SK-N-SH (cell line): ENCODE measurements around the gene FOSL1. TPM values are rescaled to one million over a fixed set of nuclear protein-coding genes. Genes with fewer than 3 reads are reported as not detected.

Experiments used
- CTCF ChIA-PET: fragments of 300-600, 350-600 bp; formaldehyde crosslinking; extraction: SDS; loops from one replicate; lab custom pipeline; 2021; lab: Yijun Ruan, JAX
- POLR2A ChIA-PET: fragments of 350-600 bp; sonication (Branson Sonifier 250); formaldehyde crosslinking; extraction: SDS; loops from one replicate; lab custom pipeline; 2020; ENCODE audit warnings: antibody characterized with exemption, inconsistent platforms; lab: Yijun Ruan, JAX
- DNase-seq: peaks from one replicate; pipeline ENCODE4 v3.0.0; 2012
- H2AFZ ChIP-seq: fragments of 200-600 bp; sonication (generic); 2 replicates; pipeline ENCODE4 v1.8.1; 2016; ENCODE audit warnings: antibody characterized with exemption, mild to moderate bottlenecking, low read depth
- H3F3A ChIP-seq: fragments of 200-600 bp; sonication (generic); replicated peaks from 2 replicates; pipeline ENCODE3; 2016; ENCODE audit warnings: antibody characterized with exemption, mild to moderate bottlenecking; ENCODE audit not compliant: insufficient read depth
- H3K27ac ChIP-seq, 2 experiments: fragments of 200-500 bp in 1 of 2; fragments of 200-600 bp in 1 of 2; sonication (Bioruptor generic) in 1 of 2; sonication (generic), shearing (Covaris generic) in 1 of 2; 2 replicates each; pipeline versions ENCODE4 v1.5.1 to v1.6.1; 2014 to 2016; ENCODE audit warnings: low read depth in 2 of 2, inconsistent platforms in 1 of 2, low read length in 1 of 2, mild to moderate bottlenecking in 1 of 2, mixed read lengths in 1 of 2
- H3K27me3 ChIP-seq: fragments of 200-600 bp; sonication (generic), shearing (Covaris generic); 2 replicates; pipeline ENCODE4 v1.6.1; 2016; ENCODE audit warnings: mixed run types; ENCODE audit not compliant: insufficient read depth
- H3K36me3 ChIP-seq, 2 experiments: fragments of 200-500 bp in 1 of 2; fragments of 200-600 bp in 1 of 2; sonication (Bioruptor generic) in 1 of 2; sonication (generic) in 1 of 2; replicated peaks in 1 of 2; 2 replicates each; pipeline versions ENCODE3 to v1.5.1; 2014 to 2016; ENCODE audit warnings: low read length in 1 of 2, mild to moderate bottlenecking in 1 of 2; ENCODE audit not compliant: insufficient read depth in 2 of 2, control insufficient read depth in 1 of 2
- H3K4me1 ChIP-seq, 2 experiments: fragments of 200-500 bp in 1 of 2; fragments of 200-600 bp in 1 of 2; sonication (Bioruptor generic) in 1 of 2; sonication (generic), shearing (Covaris generic) in 1 of 2; 2 replicates each; pipeline versions ENCODE4 v1.5.1 to v1.6.1; 2014 to 2016; ENCODE audit warnings: low read depth in 1 of 2, low read length in 1 of 2, mixed run types in 1 of 2; ENCODE audit not compliant: insufficient read depth in 2 of 2, control insufficient read depth in 1 of 2
- H3K4me2 ChIP-seq: fragments of 200-600 bp; sonication (generic), shearing (Covaris generic); 2 replicates; pipeline ENCODE4 v1.6.1; 2017; ENCODE audit warnings: mixed run types
- H3K4me3 ChIP-seq, 2 experiments: fragments of 200-500 bp in 1 of 2; fragments of 200-600 bp in 1 of 2; sonication (Bioruptor generic) in 1 of 2; sonication (generic), shearing (Covaris generic) in 1 of 2; 2 replicates each; pipeline versions ENCODE4 v1.5.1 to v1.8.1; 2014 to 2016; ENCODE audit warnings: low read depth in 2 of 2, inconsistent platforms in 1 of 2, low read length in 1 of 2, mild to moderate bottlenecking in 1 of 2, mixed read lengths in 1 of 2, moderate library complexity in 1 of 2
- H3K79me2 ChIP-seq: fragments of 200-600 bp; sonication (generic); 2 replicates; pipeline ENCODE4 v1.8.1; 2017; ENCODE audit warnings: mild to moderate bottlenecking; ENCODE audit not compliant: insufficient read depth
- H3K9ac ChIP-seq: fragments of 200-600 bp; sonication (generic); 2 replicates; pipeline ENCODE4 v1.6.1; 2017; ENCODE audit warnings: mixed run types
- H3K9me2 ChIP-seq: fragments of 200-600 bp; sonication (generic); 2 replicates; pipeline ENCODE4 v1.6.1; 2017; ENCODE audit warnings: mixed run types
- H3K9me3 ChIP-seq: fragments of 200-600 bp; sonication (generic); 2 replicates; pipeline ENCODE4 v1.6.1; 2017; ENCODE audit warnings: mixed run types, mild to moderate bottlenecking, moderate library complexity
- H4K20me1 ChIP-seq: fragments of 200-600 bp; sonication (generic); 2 replicates; pipeline ENCODE4 v1.6.1; 2017; ENCODE audit warnings: mild to moderate bottlenecking, mixed run types; ENCODE audit not compliant: insufficient read depth
- ELF1 ChIP-seq: IDR thresholded peaks from 2 replicates; pipeline ENCODE4 v1.4.0; 2012
- EP300 ChIP-seq, 2 experiments: IDR thresholded peaks; 2 replicates each; pipeline versions ENCODE4 v1.4.0 to v1.6.1; 2012; ENCODE audit warnings: borderline replicate concordance in 1 of 2, low read depth in 1 of 2, low read length in 1 of 2
- FOXM1 ChIP-seq: IDR thresholded peaks from 2 replicates; pipeline ENCODE4 v1.4.0; 2012; ENCODE audit warnings: low read depth, mild to moderate bottlenecking
- GABPA ChIP-seq: IDR thresholded peaks from 2 replicates; pipeline ENCODE4 v1.4.0; 2012; ENCODE audit warnings: low read depth, mild to moderate bottlenecking
- GATA2 ChIP-seq: sonication (generic); formaldehyde crosslinking; IDR thresholded peaks from 2 replicates; pipeline ENCODE4 v1.5.0; 2020; ENCODE audit warnings: mild to moderate bottlenecking, missing genetic modification reagents
- MXI1 ChIP-seq: IDR thresholded peaks from 2 replicates; pipeline ENCODE4 v1.6.1; 2012; ENCODE audit warnings: mild to moderate bottlenecking, low read depth, low read length, improper control_type of control experiment
- NFIC ChIP-seq: IDR thresholded peaks from 2 replicates; pipeline ENCODE4 v1.4.0; 2012; ENCODE audit warnings: borderline replicate concordance
- NRF1 ChIP-seq: IDR thresholded peaks from 2 replicates; pipeline ENCODE4 v1.6.1; 2012; ENCODE audit warnings: low read depth, mild to moderate bottlenecking, low read length
- PBX3 ChIP-seq: IDR thresholded peaks from 2 replicates; pipeline ENCODE4; 2012
- RCOR1 ChIP-seq: fragments of 150-350 bp; IDR thresholded peaks from 2 replicates; pipeline ENCODE4 v1.6.1; 2017; ENCODE audit warnings: antibody characterized with exemption, low read length
- RFX5 ChIP-seq: IDR thresholded peaks from 2 replicates; pipeline ENCODE4 v1.6.1; 2012; ENCODE audit warnings: mild to moderate bottlenecking, improper control_type of control experiment, low read length
- RXRA ChIP-seq: IDR thresholded peaks from 2 replicates; pipeline ENCODE4 v1.4.0; 2012; ENCODE audit warnings: low read depth, mild to moderate bottlenecking, borderline replicate concordance
- SMC3 ChIP-seq: IDR thresholded peaks from 2 replicates; pipeline ENCODE4 v1.6.1; 2012; ENCODE audit warnings: low read depth, low read length, improper control_type of control experiment
- TAF1 ChIP-seq: IDR thresholded peaks from 2 replicates; pipeline ENCODE4 v1.6.1; 2012; ENCODE audit warnings: low read depth, mild to moderate bottlenecking, low read length, moderate library complexity, borderline replicate concordance
- USF2 ChIP-seq: fragments of 150-350 bp; IDR thresholded peaks from 2 replicates; pipeline ENCODE4 v1.6.1; 2017; ENCODE audit warnings: antibody characterized with exemption, low read length, low read depth, borderline replicate concordance
- YY1 ChIP-seq: IDR thresholded peaks from 2 replicates; pipeline ENCODE4 v1.4.0; 2012; ENCODE audit warnings: low read depth, mild to moderate bottlenecking
- WGBS: methylation state at CpG from one replicate; pipeline ENCODE4 v1.1.6; 2017; ENCODE audit warnings: low lambda C conversion rate; 5-methylcytosine and 5-hydroxymethylcytosine counted together
- polyA plus RNA-seq, 3 experiments: library from polyadenylated mRNA; depleted of rRNA; stranded (reverse); fragments of >200 nt; gene quantifications; 2 replicates each; pipeline ENCODE4 v1.2.3, GENCODE V29; 2012
- TF ChIP-seq, protein P1 (sequence below): IDR thresholded peaks from 2 replicates; pipeline ENCODE4 v1.6.1; 2012; ENCODE audit warnings: mild to moderate bottlenecking, low read depth, low read length, moderate library complexity
- TF ChIP-seq, protein P2 (sequence below): fragments of 150-350 bp; IDR thresholded peaks from 2 replicates; pipeline ENCODE4 v1.6.1; 2016; ENCODE audit warnings: mild to moderate bottlenecking, low read depth, low read length
- TF ChIP-seq, protein P3 (sequence below): fragments of 200-600 bp; sonication (generic); IDR thresholded peaks from 2 replicates; pipeline ENCODE4 v1.6.1; 2017; ENCODE audit warnings: antibody characterized with exemption, mild to moderate bottlenecking, moderate library complexity
- TF ChIP-seq, protein P4 (sequence below): IDR thresholded peaks from 2 replicates; pipeline ENCODE4 v1.4.0; 2012; ENCODE audit warnings: low read depth, borderline replicate concordance

FOSL1 gene
- polyA plus RNA-seq, 1 of the 3 experiments (the other 2 are of a cell fraction), result 30.1 TPM

- Histone ChIP-seq H3K36me3 (no peaks in the 10 kb centered on the region), H3K9me2 (no peaks in the 10 kb centered on the region), H3K79me2 (peaks cover 38% of the 10 kb centered on the region), H3K27ac (peak overlapping the region in 1 of 2 experiments; percentile 97; a peak in 2 of 4 replicates), H3K27me3 (no peaks in the 10 kb centered on the region), H3F3A (peaks cover 25% of the 10 kb centered on the region), H3K4me1 (peaks cover 12 to 47% of the 10 kb centered on the region in 2 experiments; a peak in 3 of 4 replicates), H3K9me3 (no peaks in the 10 kb centered on the region), H3K9ac (peak overlapping the region; percentile 47), H3K4me3 (no peak overlapping the region), H2AFZ (no peak overlapping the region), H3K4me2 (peak overlapping the region; percentile 49), H4K20me1 (no peaks in the 10 kb centered on the region)
- POLR2A ChIA-PET, result interaction anchor here (0.8 to 1.7 kb wide), 2 partner anchors 18 to 21 kb away, joined by 3 to 4 read pairs; partner anchors contain the start of gene CCDC85B
- 10% methylated on average over 11 of the region's 14 CpGs for WGBS
- CTCF ChIA-PET, result interaction anchor here (0.9 to 5.6 kb wide), 13 partner anchors 10 to 310 kb away, joined by 3 to 71 read pairs (median 4); partner anchors contain the start of genes CCDC85B, FIBP and FOSL1
- peak; percentile 84 for DNase-seq
- no peak for TF ChIP-seq YY1
- peak in 1 of 2 experiments; percentile 43; a peak in 1 of 4 replicates for TF ChIP-seq EP300 (IDR thresholded peaks at IDR 0.05; ENCODE audit: borderline replicate concordance in 1 of 2, low read depth in 1 of 2, low read length in 1 of 2)
- TF ChIP-seq RFX5, result no peak
- TF ChIP-seq, protein P1, sequence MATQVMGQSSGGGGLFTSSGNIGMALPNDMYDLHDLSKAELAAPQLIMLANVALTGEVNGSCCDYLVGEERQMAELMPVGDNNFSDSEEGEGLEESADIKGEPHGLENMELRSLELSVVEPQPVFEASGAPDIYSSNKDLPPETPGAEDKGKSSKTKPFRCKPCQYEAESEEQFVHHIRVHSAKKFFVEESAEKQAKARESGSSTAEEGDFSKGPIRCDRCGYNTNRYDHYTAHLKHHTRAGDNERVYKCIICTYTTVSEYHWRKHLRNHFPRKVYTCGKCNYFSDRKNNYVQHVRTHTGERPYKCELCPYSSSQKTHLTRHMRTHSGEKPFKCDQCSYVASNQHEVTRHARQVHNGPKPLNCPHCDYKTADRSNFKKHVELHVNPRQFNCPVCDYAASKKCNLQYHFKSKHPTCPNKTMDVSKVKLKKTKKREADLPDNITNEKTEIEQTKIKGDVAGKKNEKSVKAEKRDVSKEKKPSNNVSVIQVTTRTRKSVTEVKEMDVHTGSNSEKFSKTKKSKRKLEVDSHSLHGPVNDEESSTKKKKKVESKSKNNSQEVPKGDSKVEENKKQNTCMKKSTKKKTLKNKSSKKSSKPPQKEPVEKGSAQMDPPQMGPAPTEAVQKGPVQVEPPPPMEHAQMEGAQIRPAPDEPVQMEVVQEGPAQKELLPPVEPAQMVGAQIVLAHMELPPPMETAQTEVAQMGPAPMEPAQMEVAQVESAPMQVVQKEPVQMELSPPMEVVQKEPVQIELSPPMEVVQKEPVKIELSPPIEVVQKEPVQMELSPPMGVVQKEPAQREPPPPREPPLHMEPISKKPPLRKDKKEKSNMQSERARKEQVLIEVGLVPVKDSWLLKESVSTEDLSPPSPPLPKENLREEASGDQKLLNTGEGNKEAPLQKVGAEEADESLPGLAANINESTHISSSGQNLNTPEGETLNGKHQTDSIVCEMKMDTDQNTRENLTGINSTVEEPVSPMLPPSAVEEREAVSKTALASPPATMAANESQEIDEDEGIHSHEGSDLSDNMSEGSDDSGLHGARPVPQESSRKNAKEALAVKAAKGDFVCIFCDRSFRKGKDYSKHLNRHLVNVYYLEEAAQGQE, result peak; percentile 64; the same call in 1 of the 2 replicates
- TF ChIP-seq NFIC, result peak; percentile 68
- no peak for TF ChIP-seq RCOR1
- TF ChIP-seq, protein P2, sequence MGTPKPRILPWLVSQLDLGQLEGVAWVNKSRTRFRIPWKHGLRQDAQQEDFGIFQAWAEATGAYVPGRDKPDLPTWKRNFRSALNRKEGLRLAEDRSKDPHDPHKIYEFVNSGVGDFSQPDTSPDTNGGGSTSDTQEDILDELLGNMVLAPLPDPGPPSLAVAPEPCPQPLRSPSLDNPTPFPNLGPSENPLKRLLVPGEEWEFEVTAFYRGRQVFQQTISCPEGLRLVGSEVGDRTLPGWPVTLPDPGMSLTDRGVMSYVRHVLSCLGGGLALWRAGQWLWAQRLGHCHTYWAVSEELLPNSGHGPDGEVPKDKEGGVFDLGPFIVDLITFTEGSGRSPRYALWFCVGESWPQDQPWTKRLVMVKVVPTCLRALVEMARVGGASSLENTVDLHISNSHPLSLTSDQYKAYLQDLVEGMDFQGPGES, result no peak
- TF ChIP-seq PBX3, result 0 out of 2 replicates have a peak, but pooled peaks have one; percentile 5
- TF ChIP-seq, protein P3, sequence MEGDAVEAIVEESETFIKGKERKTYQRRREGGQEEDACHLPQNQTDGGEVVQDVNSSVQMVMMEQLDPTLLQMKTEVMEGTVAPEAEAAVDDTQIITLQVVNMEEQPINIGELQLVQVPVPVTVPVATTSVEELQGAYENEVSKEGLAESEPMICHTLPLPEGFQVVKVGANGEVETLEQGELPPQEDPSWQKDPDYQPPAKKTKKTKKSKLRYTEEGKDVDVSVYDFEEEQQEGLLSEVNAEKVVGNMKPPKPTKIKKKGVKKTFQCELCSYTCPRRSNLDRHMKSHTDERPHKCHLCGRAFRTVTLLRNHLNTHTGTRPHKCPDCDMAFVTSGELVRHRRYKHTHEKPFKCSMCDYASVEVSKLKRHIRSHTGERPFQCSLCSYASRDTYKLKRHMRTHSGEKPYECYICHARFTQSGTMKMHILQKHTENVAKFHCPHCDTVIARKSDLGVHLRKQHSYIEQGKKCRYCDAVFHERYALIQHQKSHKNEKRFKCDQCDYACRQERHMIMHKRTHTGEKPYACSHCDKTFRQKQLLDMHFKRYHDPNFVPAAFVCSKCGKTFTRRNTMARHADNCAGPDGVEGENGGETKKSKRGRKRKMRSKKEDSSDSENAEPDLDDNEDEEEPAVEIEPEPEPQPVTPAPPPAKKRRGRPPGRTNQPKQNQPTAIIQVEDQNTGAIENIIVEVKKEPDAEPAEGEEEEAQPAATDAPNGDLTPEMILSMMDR, result peak; percentile 51
- peak; percentile 27; the same call in 1 of the 2 replicates for TF ChIP-seq SMC3
- no peak for TF ChIP-seq FOXM1
- TF ChIP-seq ELF1, result no peak
- TF ChIP-seq GABPA, result peak; percentile 50
- TF ChIP-seq, protein P4, sequence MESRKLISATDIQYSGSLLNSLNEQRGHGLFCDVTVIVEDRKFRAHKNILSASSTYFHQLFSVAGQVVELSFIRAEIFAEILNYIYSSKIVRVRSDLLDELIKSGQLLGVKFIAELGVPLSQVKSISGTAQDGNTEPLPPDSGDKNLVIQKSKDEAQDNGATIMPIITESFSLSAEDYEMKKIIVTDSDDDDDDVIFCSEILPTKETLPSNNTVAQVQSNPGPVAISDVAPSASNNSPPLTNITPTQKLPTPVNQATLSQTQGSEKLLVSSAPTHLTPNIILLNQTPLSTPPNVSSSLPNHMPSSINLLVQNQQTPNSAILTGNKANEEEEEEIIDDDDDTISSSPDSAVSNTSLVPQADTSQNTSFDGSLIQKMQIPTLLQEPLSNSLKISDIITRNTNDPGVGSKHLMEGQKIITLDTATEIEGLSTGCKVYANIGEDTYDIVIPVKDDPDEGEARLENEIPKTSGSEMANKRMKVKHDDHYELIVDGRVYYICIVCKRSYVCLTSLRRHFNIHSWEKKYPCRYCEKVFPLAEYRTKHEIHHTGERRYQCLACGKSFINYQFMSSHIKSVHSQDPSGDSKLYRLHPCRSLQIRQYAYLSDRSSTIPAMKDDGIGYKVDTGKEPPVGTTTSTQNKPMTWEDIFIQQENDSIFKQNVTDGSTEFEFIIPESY, result no peak
- TF ChIP-seq USF2, result no peak
- no peak for TF ChIP-seq MXI1
- no peak for TF ChIP-seq NRF1
- no peak for TF ChIP-seq GATA2
- TF ChIP-seq TAF1, result peak; percentile 31; the same call in 1 of the 2 replicates
- 0 out of 2 replicates have a peak, but pooled peaks have one; percentile 7 for TF ChIP-seq RXRA
Measured at GRCh38 chr11:65911682-65912568, 11.7 kb upstream of the FOSL1 start.
